Measurements from ENCODE around the gene MDC1. TPM values are rescaled to one million over a fixed set of nuclear protein-coding genes. Genes with fewer than 3 reads are reported as not detected.

Gene MDC1
- total RNA-seq, 3 donors from 2014 or later (not counting 1 experiment from before 2014, with no cell fraction given): 61.2 to 77.0 (median 64.5) TPM

GRCh38 chr6:30654798-30655742 is 62.0 kb downstream of the MDC1 start:
- no peaks in the 10 kb centered on the region for H3K9me3 ChIP-seq (ENCODE audit: control insufficient read depth, insufficient read depth, low read length)
- H3K9me3 Mint-ChIP-seq: no peaks in the 10 kb centered on the region
- H3K4me1 Mint-ChIP-seq: no peaks in the 10 kb centered on the region
- DNase-seq (no peak), ATAC-seq (no peak)
- H3K4me1 ChIP-seq (ENCODE audit: control insufficient read depth, insufficient read depth, low read length): no peaks in the 10 kb centered on the region
- H3K27ac ChIP-seq (ENCODE audit: low read length): no peak overlapping the region
- peaks cover 18% of the 10 kb centered on the region for H3K36me3 Mint-ChIP-seq
- H3K36me3 ChIP-seq (ENCODE audit: control insufficient read depth, insufficient read depth, low read length): peaks cover 87% of the 10 kb centered on the region
- no peaks in the 10 kb centered on the region for H3K27me3 ChIP-seq (ENCODE audit: control insufficient read depth, insufficient read depth, low read length)
- TF ChIP-seq CTCF (IDR thresholded peaks at IDR 0.05): no peak
- no peak overlapping the region for H3K4me3 ChIP-seq (ENCODE audit: low read length)
- H3K4me3 Mint-ChIP-seq: no peak overlapping the region
- peak overlapping the region in 1 of 2 donors; percentile 35 for H3K27ac Mint-ChIP-seq
- intact Hi-C loops (cut with micrococcal nuclease): no loop called here
- 96% methylated on average over 19 of the region's 19 CpGs for WGBS (ENCODE audit: insufficient coverage)
- no peaks in the 10 kb centered on the region for H3K27me3 Mint-ChIP-seq (ENCODE audit: low read depth in 2 of 2)

GRCh38 chr6:30651143-30651542 is 65.9 kb downstream of the MDC1 start:
- H3K36me3 Mint-ChIP-seq: peaks cover 18% of the 10 kb centered on the region
- WGBS (ENCODE audit: insufficient coverage): 88% methylated on average over 11 of the region's 12 CpGs
- peaks cover 16% of the 10 kb centered on the region for H3K4me1 ChIP-seq (ENCODE audit: control insufficient read depth, insufficient read depth, low read length)
- no peaks in the 10 kb centered on the region for H3K9me3 Mint-ChIP-seq
- H3K27me3 Mint-ChIP-seq (ENCODE audit: low read depth in 2 of 2): no peaks in the 10 kb centered on the region
- peaks cover 7 to 17% of the 10 kb centered on the region in 2 donors for H3K4me1 Mint-ChIP-seq
- no peak for TF ChIP-seq CTCF (IDR thresholded peaks at IDR 0.05)
- intact Hi-C loops (cut with micrococcal nuclease): no loop called here
- H3K36me3 ChIP-seq (ENCODE audit: control insufficient read depth, insufficient read depth, low read length): peaks cover 54% of the 10 kb centered on the region
- ATAC-seq (no peak), DNase-seq (no peak)
- H3K9me3 ChIP-seq (ENCODE audit: control insufficient read depth, insufficient read depth, low read length): no peaks in the 10 kb centered on the region
- H3K27ac ChIP-seq (ENCODE audit: low read length): no peak overlapping the region
- no peak overlapping the region for H3K4me3 Mint-ChIP-seq
- H3K4me3 ChIP-seq (ENCODE audit: low read length): no peak overlapping the region
- H3K27me3 ChIP-seq (ENCODE audit: control insufficient read depth, insufficient read depth, low read length): no peaks in the 10 kb centered on the region
- H3K27ac Mint-ChIP-seq: peak overlapping the region in 1 of 2 donors; percentile 44

Other genes with a start within 250 kb of the MDC1 start
- gene HLA-E, start 227.8 kb downstream of the MDC1 start, total RNA-seq: 1,000 to 10,000 TPM; 1,807 to 2,048 (median 1,904) TPM
- 100 to 1,000 TPM; 137 to 208 (median 187) TPM for gene GNL1, start 160.8 kb downstream of the MDC1 start, total RNA-seq
- gene PRR3, start 160.0 kb downstream of the MDC1 start, total RNA-seq: 10 to 100 TPM in 2 of 3 donors, 1 to 10 TPM in 1; 9.5 to 14.8 (median 13.9) TPM
- 100 to 1,000 TPM in 2 of 3 donors, 10 to 100 TPM in 1; 91.4 to 138 (median 138) TPM for gene ABCF1, start 145.8 kb downstream of the MDC1 start, total RNA-seq
- 100 to 1,000 TPM; 151 to 222 (median 174) TPM for gene PPP1R10, start 100.0 kb downstream of the MDC1 start, total RNA-seq
- gene MRPS18B, start 99.4 kb downstream of the MDC1 start, total RNA-seq: 10 to 100 TPM; 14.2 to 19.9 (median 16.6) TPM
- 10 to 100 TPM in 1 of 3 donors, 1 to 10 TPM in 2; 8.1 to 10.8 (median 8.9) TPM for gene ATAT1, start 90.4 kb downstream of the MDC1 start, total RNA-seq
- 10 to 100 TPM; 39.4 to 51.4 (median 50.9) TPM for gene C6orf136, start 70.1 kb downstream of the MDC1 start, total RNA-seq
- 10 to 100 TPM; 27.3 to 35.7 (median 27.7) TPM for gene DHX16, start 44.3 kb downstream of the MDC1 start, total RNA-seq
- gene PPP1R18, start 30.6 kb downstream of the MDC1 start, total RNA-seq: 100 to 1,000 TPM; 183 to 260 (median 219) TPM
- gene NRM, start 26.3 kb downstream of the MDC1 start, total RNA-seq: 1 to 10 TPM; 7.4 to 8.9 (median 8.7) TPM
- gene TUBB, start 3.1 kb upstream of the MDC1 start, total RNA-seq: 100 to 1,000 TPM; 121 to 168 (median 127) TPM
- gene FLOT1, start 25.4 kb upstream of the MDC1 start, total RNA-seq: 100 to 1,000 TPM in 1 of 3 donors, 10 to 100 TPM in 2; 73.1 to 113 (median 94.2) TPM
- 100 to 1,000 TPM in 1 of 3 donors, 10 to 100 TPM in 2; 39.7 to 105 (median 66.5) TPM for gene IER3, start 27.3 kb upstream of the MDC1 start, total RNA-seq
- 1 to 10 TPM; 2.6 to 7.4 (median 5.2) TPM for gene DDR1, start 167.2 kb upstream of the MDC1 start, total RNA-seq
- 10 to 100 TPM; 13.5 to 17.9 (median 15.7) TPM for gene GTF2H4, start 190.9 kb upstream of the MDC1 start, total RNA-seq
- 10 to 100 TPM; 16.9 to 36.7 (median 24.5) TPM for gene VARS2, start 197.0 kb upstream of the MDC1 start, total RNA-seq
- not detected for gene SFTA2, start 214.9 kb upstream of the MDC1 start, total RNA-seq
- gene MUCL3, start 223.7 kb upstream of the MDC1 start, total RNA-seq: not detected

All from natural killer cell (primary cell).